ENCODE measurements around the gene IFT172.
"Not testable (repeated sequence)": the region's sequence is repeated elsewhere in the genome, so short reads cannot be mapped to it uniquely, and the experiment has no call there.

The IFT172 gene

DNA sequence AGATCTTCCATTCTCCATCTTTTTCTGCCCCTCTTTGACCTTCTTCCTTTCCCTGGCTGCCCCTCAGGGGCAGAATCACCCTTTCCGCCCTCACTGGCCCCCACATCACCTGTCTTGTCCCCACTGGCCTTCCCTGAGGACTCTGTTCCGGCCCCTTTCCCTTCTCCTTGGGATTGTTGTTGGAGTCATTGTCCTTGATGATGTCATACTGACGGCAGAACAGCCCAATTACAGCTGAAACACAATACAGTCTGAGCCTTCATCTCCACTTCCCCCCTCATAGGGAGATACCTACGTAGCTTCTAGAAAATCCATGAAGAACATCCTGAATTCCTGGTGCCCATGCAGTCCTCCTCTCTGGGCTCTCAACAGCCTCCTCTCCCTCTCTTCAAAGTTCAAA is 3.0 kb upstream of the IFT172 start:
- no peak for DNase-seq

DNA sequence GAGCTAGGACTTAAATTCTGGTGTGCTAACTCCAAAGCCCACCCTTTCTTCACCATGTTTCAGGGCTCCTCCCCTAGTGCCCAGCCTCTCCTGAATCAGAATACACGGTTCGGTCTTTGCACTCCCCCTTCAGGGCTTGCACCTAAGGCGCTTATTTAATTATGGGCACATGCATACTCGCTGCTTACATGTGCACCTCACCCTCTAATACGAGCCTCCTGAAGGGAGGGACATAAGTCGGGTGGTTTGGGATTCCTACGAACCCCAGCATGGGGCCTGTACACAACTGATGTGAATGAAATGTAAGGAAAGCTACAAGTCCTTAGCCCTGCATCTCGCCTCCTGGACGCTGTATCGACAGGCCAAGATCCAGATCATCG is 435 bp downstream of the IFT172 start:
- no peak for DNase-seq

DNA sequence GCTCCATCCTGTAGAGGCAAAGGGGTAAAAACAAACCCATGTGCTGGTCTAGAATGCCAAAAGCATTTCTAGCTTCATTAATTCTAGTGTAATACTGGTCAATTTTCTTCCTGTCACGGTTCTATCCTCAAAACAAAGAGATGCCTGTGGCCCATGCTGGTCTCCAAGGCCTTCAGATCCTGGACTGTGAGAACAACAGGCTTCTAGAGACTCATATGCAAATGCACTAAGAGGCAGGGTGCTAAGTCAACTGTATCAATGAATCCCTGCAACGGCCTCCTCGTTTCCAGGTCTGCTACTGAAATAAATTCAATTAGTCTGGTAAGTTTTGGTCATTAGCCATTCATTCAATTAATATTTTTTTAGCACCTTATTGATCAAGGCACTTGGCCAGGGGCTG is 4.0 kb downstream of the IFT172 start:
- DNase-seq = no peak

DNA sequence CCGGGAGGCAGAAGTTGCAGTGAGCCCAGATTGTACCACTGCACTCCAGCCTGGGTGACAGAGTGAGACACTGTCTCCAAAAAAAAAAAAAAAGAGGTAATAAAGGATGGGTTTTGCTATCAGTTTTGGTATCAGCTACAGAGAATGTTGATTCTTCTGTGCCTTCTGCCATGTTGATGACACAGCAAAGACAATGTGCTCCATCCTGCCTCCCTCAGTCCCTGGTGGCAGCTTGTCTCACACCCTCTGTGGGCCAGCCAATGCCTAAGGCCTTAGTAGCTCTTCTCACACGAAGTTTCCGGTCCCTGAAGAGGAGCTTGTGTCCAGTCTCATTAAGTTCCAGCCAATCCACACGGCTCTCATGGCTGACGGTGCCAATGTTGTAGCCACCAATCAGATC is 17.6 kb downstream of the IFT172 start:
- DNase-seq = no peak

DNA sequence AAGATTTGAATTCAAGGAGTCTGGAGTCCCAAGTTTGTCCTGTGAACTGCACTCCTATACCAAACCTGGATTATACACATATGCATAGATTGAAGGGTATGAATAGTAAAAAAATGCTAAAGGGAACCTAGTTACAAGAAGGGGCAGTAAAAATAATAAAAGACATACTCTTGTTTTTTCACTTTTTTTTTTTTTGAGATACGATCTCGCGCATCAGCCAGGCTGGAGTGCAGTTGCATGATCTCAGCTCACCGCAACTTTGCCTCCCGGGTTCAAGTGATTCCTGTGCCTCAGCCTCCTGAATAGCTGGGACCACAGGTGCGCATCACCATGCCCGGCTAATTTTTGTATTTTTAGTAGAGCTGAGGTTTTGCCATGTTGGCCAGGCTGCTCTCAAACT is 25.1 kb downstream of the IFT172 start:
- DNase-seq = no peak

DNA sequence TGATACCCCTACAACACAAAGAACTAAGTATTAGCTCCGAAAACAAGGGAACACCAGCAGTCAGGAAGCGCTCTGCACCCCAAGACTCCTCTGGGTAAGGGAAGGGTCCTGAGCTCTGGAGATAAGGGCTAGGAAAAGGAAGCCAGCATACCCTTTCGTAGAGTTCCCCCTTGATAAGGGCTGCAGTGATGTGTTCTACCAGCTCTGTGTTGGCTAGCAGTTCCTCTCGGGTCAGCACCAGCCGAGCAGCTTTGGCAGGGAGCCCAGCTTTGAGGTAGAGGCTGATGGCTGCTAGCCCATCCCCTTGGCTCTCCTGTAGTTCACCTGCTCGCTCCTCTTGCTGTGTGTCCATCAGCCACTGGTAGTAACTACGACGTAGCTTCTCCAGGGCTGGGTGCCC is 28.4 kb downstream of the IFT172 start:
- no peak for DNase-seq

DNA sequence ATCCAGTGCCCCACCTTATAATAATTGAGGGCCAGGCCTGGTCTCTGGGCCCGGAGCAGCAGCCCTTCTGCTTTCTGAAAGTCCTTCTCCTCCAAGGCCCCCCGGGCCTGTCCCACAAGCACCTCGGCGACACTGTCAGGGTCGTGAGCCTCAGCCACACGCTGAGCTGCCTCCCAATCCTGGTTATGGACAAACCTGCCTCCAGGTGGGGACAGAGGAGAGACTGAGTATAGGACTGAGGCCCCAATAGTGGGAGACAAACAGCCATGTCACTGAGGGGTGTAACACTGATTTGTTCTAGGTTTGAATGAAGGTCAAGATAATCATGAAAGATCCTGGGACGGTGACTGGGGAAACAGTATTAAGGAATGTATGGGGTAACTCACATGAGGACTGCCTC is 35.6 kb downstream of the IFT172 start:
- DNase-seq = no peak

DNA sequence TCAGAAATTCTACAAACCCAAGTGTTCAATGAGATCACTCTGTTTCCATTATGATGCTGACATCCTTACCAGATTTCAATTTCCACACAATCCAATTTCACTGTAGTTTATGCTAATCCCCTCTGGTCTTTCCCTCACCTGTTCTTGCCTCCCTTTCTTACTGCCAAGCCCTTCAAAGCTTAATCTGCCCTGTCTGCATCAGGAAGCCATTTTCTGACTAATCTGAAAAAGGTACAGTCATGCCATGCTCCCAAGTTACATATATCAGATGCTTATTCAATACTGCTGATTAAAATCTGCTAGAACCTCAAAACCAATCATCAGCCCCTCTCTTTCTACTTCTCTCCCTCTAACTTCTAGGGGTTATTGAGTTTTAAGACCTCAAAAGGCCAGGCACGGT is 38.4 kb downstream of the IFT172 start:
- no peak for DNase-seq

DNA sequence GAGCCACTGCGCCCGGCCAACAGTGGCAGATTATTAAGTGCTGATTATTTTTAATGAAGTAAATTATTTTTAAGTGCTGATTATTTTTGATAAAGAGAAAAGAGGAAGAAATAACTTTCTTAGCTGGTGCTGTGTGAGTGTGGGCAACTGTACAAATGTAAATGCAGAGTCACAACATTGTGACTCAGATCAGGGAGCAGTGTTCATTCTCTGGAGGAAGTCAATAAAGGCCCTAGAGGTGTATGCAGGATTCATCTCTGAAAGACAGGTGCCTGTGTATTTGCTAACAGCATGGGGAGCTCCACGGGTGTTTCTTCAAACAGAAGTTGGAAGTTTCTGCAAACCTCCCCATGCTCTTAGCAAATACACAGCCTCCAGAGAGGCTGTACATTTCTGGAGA is 41.2 kb downstream of the IFT172 start:
- no peak for DNase-seq

DNA sequence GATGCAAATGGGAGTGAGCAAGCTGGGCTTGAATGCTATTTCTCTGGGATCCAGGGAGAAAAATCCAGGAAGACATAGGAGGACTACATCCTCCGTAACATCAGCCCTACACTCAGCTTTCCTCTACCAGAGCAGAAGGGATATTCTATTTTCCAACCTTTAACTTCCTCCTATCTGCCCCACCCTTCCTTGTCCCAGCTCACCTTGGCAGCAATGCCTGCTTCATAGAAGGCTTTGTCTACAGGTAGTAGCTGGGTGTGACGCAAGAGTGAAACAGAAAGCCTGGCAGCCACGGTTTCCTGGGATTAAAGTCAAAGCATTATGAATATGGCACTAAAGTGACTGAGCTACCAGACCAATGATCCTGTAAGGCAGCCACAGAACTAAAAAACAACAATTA is 43.5 kb downstream of the IFT172 start:
- DNase-seq = no peak

DNA sequence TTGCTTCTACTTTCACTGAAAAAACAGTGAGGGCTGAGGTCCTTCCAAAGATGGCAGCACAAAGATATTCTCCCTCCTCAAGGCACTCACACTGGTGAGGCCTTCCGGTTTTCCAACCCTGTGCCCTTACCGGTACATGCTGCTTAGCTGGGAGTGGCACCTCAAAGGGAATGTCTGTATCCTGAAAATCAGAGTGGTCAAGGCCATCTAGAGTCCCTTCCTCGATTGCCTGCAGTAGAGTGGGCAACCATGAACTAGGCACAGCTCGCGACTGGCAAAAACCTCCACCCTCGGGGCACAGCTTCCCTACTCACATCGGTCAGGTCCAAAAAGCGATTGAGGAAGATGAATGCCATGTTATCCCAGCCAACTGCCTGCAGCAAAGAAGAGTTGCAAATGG is 43.9 kb downstream of the IFT172 start:
- DNase-seq = no peak

DNA sequence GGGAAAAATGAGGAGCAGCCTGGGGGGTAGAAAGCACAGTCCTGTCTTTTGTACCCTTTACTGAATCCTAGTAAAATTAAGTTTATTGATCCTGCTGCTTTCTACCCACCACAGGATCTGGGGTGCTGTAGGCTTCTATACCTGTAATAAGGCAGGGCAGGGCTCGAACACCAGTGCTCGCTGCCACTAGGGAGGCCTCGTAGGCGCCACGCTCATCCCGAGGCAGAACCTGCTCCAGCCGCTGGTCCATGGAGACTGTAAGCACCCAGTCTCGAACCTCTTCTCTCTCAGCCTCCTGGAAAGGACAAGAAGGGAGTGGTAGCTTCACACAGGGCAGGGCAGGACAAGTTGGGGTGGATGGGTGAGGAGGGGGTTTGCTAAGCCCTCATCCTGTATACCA is 44.4 kb downstream of the IFT172 start:
- DNase-seq = no peak

DNA sequence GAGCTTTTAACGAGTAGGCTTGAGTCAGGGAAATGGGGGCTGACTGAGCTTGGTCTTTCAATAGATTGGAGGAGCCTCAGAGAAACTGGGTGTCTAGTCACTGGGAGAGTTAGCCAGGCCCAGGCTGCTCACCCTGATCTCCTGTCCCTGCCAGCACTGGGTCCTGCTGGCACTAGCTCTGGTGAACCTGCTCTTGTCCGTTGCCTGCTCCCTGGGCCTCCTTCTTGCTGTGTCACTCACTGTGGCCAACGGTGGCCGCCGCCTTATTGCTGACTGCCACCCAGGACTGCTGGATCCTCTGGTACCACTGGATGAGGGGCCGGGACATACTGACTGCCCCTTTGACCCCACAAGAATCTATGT is 46.6 kb downstream of the IFT172 start:
- no peak for DNase-seq

DNA sequence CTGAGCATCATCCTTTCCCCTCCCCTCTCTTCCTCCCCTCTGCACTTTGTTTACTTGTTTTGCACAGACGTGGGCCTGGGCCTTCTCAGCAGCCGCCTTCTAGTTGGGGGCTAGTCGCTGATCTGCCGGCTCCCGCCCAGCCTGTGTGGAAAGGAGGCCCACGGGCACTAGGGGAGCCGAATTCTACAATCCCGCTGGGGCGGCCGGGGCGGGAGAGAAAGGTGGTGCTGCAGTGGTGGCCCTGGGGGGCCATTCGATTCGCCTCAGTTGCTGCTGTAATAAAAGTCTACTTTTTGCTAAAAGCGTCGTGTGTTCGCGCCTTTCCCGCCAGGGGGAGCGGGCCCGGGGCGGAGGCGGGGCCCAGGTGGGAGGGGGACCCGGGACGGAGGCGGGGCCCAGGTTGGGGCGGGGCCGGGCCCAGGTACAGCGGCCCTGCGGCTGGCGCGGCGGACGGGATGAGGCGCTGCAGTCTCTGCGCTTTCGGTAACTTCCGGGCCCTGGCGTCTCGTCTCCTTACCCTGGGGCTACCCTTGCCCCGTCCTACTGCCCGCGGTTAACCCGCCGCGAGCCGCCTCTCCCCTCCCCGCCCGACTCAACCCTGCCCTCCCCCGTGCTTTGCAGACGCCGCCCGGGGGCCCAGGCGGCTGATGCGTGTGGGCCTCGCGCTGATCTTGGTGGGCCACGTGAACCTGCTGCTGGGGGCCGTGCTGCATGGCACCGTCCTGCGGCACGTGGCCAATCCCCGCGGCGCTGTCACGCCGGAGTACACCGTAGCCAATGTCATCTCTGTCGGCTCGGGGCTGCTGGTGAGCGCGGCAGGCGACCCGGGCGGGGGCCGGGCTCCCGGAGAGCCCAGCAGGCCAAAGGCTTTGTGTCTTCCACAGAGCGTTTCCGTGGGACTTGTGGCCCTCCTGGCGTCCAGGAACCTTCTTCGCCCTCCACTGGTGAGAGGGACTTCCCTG is 47.3 kb downstream of the IFT172 start, which contains the start of gene KRTCAP3:
Gene KRTCAP3, plus strand, starts transcription at position 424 of the 962 bp plus-strand sequence. Its CDS starts 32 bp downstream, at position 456.
- no peak for DNase-seq

DNA sequence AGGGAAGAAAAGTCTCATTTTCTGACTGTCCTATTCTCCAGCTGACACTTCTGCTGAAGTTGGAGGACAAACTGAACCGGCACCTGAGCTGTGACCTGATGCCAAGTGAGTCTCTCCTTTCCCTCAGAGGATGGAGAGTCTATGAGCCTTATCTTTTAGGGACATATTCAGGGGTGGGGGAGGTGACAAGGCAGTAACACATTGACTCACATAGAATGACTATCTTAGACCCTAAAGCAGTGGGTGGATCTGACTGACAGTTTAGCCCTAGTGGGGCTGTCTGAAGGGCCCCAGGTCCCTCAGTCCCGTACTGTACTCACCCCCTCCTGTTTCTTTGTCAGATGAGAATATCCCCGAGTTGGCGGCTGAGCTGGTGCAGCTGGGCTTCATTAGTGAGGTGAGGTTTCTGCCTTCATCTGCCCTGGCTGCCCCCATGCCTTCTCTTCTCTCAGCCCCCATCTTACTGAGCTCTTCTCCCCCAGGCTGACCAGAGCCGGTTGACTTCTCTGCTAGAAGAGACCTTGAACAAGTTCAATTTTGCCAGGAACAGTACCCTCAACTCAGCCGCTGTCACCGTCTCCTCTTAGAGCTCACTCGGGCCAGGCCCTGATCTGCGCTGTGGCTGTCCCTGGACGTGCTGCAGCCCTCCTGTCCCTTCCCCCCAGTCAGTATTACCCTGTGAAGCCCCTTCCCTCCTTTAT is 48.2 kb downstream of the IFT172 start:
- no peak for DNase-seq

DNA sequence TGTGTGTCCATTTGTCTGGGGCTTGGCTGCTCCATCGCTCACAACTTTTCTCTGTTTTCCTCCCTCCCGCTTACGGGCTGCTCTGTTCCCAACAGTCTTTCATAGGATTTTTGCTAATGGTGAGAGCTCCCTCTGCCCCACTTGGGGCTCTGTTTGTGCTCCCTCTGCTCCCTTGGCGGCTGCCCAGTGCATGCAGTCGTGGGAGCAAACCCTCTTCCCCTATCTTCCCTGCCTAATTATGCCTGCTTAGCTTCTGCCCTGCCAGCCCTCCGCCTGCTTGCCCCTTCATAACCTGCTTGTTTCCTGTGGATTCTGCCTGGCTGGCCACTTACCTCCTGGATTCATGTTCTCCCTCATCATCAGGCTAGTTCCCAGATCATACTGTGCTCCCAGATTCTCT is 53.9 kb downstream of the IFT172 start:
- DNase-seq = no peak

DNA sequence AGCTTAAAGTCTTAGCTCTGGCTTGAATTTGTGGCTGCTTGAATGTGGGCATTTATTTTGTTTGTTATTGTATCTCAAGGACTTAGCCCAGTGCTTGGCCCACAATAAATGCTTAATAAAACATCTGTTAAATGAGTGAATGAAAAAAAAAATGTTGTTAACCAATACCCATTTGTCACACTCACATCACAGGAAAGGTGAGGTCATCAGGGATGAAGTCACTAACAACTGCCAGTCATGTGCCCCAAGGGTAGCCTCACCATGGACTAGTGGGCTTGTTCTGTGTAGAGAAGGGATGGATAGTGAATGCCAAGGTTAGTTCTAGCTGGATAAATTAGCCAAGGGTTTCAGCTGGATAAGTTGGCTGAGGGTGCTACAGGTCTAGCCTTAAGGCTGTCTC is 58.1 kb downstream of the IFT172 start:
- DNase-seq = no peak

DNA sequence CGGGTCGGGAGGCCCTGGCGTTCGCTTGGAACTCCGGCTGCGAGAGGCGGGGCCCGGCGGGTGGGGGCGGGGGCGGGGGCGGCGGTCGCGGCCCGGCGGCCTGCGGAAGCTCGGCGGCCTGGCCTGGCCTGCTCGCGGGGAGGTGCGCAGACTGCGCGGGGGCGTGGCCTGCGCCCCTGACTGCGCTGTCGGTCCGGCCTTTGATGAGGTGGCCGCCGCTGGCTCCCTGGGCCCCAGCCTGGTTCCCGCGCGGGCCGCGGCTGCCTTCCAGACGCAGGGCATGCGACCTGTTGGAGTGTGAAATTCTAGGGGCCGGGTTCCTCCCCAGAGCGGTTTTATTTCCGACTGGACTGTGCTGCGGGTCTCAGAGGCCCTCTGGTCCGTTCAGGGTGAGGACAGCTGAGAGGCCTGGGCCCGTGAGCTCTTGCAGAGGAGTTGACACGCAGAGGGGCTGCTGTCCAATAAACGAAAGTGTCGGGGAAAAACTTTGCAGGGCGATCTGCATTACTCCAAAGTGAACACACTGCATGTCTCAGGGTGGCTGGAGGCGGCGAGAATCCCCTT is 60.5 kb downstream of the IFT172 start:
- DNase-seq = no peak

DNA sequence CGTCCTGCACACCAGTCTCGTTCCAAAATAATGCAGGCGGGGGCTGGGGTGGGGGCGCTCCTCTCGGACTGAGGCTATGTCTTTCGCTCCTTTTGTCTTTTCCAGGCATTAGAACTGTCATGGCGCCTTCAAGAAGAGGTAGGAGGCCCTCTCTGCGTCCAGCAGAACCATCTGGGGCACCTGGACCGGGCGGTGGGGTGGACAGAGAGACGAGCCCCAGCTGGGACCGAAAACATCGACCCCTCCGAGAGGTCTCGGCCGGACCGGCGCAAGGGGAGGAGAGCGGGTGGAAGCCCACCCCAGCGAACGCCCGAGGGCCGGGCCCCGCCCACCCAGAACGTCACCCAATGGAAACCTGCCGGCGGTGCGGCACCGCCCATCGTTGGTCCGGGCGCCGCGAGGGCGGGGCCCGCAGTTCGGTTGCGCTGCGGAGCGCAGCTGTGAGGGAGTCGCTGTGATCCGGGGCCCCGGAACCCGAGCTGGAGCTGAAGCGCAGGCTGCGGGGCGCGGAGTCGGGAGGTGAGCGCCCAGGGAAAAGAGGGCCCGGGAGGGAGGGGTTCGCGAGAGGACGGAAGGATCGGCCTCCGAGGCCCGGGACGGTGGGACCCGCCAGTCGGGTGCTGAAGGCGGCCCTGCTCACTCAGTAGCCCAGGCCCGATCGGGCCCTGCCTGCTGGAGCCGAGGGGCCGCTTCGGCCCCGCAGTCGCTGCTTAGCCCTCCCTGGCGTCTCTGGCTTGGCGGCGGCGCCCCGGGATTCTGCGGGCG is 61.1 kb downstream of the IFT172 start, which contains the start of gene NRBP1:
Gene NRBP1, plus strand, starts transcription at position 419 of the 765 bp plus-strand sequence. CDS start 4,643 bp downstream, outside the sequence.
- no peak for DNase-seq

DNA sequence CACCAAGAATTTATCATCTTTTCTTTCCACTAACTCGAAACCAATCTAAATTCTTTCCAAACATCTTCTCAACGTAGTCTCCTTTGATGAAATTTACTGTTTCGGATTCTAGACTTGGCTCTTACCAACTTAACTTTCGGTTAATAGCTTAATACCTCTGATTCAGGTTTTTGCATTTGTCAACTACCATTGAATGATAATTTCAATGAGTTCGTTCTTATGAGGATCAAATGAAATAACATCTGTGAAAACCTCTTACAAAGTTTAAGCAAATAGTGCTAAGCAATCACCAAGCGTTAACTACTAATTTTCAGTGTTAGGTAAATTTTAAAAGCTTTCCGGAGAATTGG is 61.7 kb downstream of the IFT172 start:
- DNase-seq = no peak

DNA sequence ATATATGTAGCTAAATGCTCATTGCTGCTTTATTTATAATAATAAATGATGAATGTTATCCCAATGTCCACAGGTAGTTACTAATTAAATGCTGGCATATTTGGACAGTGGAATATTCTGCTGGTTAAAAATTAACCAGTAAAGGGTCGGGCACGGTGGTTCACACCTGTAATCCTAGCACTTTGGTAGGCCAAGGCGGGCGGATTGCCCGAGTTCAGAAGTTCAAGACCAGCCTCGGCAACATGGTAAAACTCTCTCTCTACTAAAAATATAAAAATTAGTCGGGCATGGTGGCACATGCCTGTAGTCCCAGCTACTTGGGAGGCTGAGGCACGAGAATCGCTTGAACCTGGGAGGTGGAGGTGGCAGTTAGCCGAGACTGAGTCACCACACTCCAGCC is 64.5 kb downstream of the IFT172 start:
- not testable (repeated sequence) for DNase-seq

DNA sequence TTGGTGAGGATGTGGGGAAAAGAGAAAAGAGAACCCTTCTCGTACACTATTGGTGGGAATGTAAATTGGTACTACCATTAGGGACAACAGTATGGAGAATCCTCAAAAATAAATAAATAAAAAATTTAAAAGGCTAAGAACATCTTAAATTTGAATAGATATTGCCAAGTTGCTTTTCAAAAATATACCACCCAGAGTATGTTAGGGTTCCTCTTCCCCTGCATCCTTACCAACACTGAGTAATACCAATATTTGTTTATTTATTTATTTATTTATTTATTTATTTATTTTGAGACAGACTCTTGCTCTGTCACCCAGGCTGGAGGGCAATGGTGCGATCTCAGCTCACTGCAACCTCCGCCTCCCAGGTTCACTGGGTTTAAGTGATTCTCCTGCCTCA is 66.6 kb downstream of the IFT172 start:
- DNase-seq = no peak

DNA sequence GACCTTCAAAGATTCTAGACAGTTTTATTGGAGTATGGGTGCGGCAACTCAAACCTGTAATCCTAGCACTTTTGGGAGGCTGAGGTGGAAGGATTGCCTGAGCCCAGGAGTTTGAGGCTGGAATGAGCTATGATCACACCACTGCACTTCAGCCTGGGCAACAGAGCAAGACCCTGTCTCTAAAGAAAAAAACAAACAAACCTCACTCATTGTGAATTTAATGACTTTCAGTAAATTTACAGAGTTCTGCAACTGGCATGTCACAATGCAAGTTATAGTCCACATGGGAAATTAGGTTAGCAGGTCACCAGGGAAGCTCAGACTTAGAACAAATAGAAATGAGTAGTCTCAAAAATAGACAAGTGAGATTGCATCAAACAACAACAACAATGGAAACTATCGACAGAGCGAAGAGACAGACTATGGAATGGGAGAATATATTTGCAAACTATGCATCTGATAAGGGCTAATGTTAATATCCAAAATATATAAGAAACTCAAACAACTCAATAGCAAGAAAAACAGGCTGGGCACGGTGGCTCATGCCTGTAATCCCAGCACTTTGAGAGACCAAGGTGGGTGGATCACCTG is 67.8 kb downstream of the IFT172 start:
- DNase-seq = no peak
